Cardiac septum (tissue), 1 donor: ENCODE results near the gene AFDN. TPM values are rescaled to one million over a fixed set of nuclear protein-coding genes. Genes with fewer than 3 reads are reported as not detected.

Experiments used
- DNase-seq: peaks from one replicate; pipeline ENCODE4 v3.0.0-alpha.2; 2020; ENCODE audit warnings: low spot score
- intact Hi-C: fragments of 100-400 bp; cut with DNase I; formaldehyde crosslinking; loops from one replicate; pipeline ENCODE4 v1.14.0; 2022
- total RNA-seq: library from RNA; stranded (reverse); fragmentation: NEBNext Ultra II Directional; extraction: Animal tissue kit (Norgen Biotek cat#: 25700); gene quantifications from one replicate; pipeline ENCODE4 v1.2.1, GENCODE V29; 2021
- donor health status: DM: no; HTN: no; CAD: no.

Gene AFDN
- total RNA-seq, 1 donor from 2014 or later: 67.1 TPM

DNA sequence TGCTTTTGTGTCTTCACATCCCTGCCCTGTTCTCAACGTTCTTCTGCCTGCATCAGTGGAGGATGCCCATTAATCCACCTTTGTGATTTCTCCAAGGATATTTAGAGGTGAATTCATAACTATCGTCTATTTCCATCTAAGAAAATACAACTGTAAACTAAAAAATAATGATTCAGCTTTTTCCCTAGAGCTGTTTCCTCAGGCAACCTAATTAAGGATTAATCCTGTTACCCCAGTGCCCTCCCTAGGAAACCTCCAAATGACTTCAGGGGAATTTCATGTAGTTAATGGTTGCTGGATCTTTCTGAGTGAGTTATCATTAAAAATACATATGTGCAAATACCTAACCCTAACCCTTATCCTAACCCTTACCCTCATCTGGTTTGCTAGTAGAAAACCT lies 14.6 kb upstream of the AFDN start:
- no peak for DNase-seq
- intact Hi-C loops: no loop called here

DNA sequence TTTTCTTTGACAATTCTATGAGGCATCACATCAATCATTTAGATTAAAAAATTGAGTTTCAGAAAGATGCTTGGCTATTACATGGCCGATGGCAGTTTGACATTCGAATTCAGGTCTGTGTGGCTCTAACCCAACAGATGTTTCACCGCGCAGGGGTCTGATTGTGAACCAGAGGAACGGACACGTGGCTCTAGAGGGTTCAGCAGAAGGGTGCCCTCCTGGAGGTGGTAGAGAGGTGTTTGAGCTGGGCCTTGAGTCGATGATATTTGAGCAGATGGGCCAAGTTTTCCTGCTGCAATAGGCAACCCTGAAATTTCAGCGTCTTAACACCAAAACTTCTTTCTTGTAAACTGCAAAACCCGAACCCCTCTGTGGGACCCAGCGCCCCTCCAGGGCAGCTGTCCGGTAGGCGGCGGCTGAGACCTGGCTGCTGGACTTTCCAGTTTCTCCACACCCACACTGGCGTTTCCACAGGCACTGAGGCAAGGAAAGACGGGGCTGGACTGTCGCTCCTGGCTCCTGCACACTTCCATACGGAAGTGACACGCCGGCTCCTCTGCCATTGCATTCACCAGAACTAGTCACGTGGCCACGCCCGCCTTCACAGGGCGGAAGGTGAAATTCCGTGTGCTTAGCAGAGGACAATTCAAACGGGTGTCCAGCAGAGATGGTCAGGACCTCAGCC lies 11.3 kb upstream of the AFDN start:
- intact Hi-C loops: no loop called here
- no peak for DNase-seq

GRCh38 chr6:167817016-167817415 lies 9.7 kb upstream of the AFDN start:
- intact Hi-C loops: no loop called here
- no peak for DNase-seq

GRCh38 chr6:167817729-167818128 lies 9.0 kb upstream of the AFDN start:
- no peak for DNase-seq
- intact Hi-C loops: no loop called here

DNA sequence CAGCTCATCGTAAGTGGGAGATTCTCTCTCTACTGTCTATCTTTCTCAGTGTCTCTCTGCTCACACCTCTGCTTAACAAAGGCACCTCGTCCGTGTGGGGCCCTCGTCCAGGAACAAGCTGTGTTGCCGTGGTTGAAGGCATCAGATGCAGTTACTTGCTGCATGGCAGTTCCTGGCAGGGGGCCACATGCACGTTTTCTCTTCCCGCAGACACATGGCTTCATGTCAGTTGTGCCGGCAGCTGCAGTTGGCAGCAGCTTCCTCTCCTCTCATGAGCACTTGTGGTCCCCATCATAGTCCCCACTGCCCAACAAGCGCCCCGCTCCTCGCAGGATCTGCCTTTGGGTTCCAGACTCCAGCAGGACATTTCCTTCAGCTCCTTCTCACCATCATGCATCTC lies 7.1 kb upstream of the AFDN start:
- DNase-seq: no peak
- intact Hi-C loops: no loop called here

DNA sequence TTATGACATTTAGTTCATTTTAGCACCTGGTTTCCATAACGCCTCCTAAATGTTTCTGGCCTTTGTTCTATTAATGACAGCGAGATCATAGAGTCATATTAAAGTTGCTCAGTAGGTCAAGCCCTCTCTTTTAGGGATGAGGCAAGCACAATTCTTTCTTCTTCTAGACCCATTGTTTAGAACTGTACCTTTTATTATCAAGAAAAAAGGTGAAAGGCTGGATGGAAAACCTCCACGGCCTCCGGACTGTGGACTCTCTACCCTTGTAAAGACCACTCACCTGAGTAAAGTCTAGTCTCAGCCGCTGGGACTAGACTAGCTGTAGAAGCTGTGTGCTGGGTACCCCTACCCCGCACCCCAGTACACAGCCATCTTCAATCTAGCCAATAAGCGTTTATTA lies 6.0 kb upstream of the AFDN start:
- no peak for DNase-seq
- intact Hi-C loops: no loop called here

- no peak for DNase-seq
Observed at GRCh38 chr6:167824591-167825331, 1.9 kb upstream of the AFDN start.

DNA sequence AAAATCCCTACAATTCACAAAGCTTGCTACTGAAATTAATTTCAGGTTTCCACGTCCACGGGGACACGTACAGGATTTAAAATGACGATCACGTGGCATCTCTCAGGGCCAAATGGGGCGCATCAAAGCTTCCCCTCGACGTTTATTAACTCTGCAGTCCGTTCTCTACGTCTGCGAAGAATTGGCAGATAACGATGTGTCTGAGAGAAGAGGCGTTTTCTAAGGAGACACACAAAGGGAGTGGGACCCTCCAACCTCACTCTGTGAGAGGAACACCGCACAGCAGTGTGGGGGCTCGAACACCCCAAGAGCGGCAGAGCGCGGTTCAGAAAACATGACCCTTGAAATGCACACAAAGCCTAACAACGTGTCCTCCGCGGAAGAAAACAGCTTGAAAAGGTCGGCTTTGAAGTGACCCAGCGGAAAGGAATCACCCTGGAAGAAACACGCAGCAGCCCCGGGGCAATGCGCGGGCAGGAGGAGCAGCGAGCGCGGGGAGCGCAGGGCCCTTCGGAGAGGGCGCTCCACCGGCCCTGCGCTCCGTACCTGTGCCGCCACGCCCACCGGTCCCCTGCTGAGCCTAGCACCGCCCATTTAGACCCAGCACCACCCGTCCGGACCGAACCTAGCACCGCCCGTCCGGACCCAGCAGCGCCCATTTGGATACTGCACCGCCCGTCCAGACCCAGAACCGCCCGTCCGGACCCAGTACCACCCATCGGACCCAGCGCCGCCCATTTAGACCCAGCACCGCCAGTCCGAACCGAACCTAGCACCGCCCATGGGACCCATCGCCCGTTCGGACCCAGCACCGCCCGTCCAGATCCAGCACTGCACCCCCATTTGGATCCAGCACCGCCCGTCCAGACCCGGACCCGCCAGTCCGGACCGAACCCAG lies 1.1 kb upstream of the AFDN start:
- intact Hi-C loops: loop anchor here (5.0 kb wide), 1 partner anchor 143 kb away; no protein-coding TSS in a partner anchor
- no peak for DNase-seq

More at GRCh38 chr6:167824591-167825331, 1.9 kb upstream of the AFDN start:
- intact Hi-C loops: loop anchor here (5.0 kb wide), 1 partner anchor 142 kb away; no protein-coding TSS in a partner anchor

- intact Hi-C loops: loop anchor here (5.0 kb wide), 1 partner anchor 144 kb away; no protein-coding TSS in a partner anchor
Observed at GRCh38 chr6:167826230-167826895, 348 bp upstream of the AFDN start.

DNA sequence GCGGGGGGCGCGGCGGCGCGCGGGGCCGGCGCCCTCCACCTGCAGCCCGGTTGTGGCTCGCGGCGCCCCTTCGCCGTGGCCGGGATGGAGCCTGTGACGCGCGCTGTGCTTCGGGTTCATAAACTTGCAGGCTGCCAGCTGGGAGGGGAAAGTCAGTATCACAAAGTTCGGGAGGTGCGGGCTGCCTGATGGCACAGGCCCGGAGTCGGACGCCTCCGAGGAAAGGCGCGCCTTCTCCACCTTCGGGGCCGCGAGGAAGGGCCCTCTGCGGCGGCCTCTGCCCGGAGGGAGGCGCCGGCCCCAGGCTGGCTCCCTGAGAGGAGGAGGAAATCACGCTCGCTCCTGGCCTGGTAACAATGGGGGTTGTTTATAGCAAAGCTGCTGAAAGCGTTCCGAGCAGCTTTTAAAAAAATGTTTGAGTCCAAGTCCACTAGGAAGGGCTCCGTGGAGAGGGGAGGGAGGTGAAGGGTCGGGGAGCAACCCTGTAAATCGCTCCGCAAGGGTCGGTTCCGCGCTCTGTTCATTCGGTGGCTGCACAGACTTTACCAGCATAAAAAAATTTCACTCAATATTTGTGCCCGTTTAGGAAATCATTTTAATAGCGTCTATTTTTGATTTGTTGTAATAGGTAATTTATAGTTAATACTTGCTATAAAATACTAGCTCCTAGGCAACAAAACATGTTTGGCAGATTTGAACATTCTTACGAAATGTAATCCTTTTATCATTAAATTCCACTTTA lies 1.0 kb downstream of the AFDN start:
- intact Hi-C loops: loop anchor here (5.0 kb wide), 1 partner anchor 145 kb away; no protein-coding TSS in a partner anchor
- peak; percentile 76 for DNase-seq

More at GRCh38 chr6:167826230-167826895, 348 bp upstream of the AFDN start:
- peak; percentile 84 for DNase-seq

DNA sequence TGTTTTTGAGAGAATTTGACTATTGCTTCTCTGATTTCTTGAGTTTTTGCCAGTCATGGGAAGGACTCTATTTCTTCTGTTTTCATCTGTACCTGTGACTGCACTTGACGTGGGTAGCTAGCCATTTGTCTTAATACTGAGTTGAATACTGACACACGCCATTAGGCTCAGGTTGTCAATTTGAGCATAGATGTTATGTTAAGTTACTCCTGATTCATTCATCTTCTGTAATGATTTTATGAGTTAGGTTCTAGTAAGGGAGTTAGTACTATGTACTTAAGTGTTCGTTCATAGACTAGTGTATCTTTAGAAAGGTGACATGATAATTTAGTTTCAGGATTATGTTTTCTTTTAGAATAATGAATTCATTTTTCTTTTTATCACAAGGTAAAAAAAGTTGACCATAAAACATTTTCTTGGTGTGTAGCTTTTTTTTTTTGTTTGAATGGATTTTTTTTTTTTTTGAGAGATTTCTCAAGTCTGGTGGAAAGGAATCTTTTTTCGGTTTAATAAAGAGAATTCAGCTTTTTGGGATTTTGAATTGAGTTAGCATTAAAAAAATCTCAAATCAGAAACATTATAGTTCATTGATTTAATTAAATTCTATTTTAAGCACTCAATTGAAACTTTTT lies 1.7 kb downstream of the AFDN start:
- intact Hi-C loops: loop anchor here (5.0 kb wide), 1 partner anchor 146 kb away; no protein-coding TSS in a partner anchor
- no peak for DNase-seq

DNA sequence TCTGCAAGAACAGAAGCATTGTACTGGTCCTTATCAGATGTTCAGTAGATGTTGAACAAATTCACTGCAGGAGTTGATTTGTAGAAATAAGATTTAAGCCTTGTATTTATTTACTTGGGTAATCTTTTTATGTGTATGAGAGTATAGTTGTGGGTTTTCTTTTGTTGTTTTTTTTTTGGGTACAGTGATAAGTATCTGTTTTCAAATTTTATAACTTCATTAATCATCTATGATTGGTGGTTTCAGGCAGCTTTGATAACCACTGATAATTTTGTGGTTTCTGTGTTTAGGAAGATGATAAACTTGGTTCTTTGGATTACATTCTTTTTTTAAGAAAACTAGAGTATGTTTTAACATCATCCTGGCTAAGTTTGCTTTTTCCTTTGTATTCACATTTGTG lies 2.8 kb downstream of the AFDN start:
- no peak for DNase-seq
- intact Hi-C loops: loop anchor here (5.0 kb wide), 1 partner anchor 147 kb away; no protein-coding TSS in a partner anchor

DNA sequence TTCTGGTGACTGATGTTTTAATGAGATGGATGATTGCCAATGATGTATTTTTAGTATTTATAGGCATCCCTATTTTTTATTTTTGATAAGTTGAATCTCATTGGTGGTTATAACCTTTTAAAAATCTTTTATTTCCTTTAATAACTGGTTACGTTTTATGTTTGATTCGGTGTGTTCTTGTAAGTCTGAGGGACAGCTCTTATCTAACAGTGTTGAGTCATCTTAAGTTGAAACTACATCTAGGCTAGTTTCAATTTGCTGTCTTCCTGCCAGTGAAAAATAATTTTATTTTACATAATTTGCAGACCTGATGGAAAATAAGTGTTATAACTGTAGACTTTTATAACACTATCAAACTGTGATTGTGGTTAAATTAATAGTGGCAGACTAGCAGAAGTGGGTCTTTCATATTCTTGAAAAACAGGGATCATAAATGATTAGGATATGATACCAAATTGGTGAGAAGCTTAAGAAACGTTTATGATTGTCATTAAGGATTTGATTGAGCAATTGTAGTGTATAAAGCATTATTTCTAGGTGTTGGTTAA lies 4.6 kb downstream of the AFDN start:
- intact Hi-C loops: no loop called here
- no peak for DNase-seq

GRCh38 chr6:167832497-167833395 lies 6.0 kb downstream of the AFDN start:
- intact Hi-C loops: no loop called here
- no peak for DNase-seq

DNA sequence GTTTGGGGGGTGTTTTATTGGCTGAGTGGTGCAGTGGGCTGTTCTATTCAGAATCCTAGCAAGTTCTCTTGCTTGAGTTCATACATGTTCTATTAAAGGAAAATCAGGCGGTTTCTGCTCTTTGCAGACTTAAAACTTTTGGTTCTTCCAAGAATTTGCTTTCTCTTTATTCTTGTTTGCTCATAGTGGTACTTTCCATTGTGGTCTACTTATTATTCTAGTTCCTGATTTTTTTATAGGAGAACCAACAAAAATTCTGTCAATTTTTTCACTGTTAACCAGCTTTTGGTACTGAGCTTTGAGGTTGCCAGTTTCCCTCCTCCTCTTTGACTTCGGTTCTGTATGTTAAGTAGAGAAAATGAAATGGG lies 6.7 kb downstream of the AFDN start:
- no peak for DNase-seq
- intact Hi-C loops: no loop called here

DNA sequence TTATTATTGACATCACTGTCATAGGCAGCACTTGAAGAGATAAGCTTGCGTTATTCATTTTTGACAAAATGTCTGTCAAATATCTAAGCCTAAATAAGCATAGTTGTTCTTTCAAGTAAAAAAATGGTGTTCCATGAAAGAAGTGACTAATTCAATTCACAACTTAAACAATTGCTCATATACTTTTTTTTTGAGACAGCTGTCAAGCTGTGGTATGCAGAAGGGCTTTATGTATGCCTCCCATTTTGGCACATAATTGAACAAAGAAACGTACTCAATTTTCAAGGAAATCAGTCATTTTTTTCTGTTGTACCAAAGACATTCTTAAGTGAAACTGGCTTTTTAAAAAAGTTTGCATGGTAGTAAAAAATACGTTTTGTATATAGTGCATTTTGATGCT lies 8.5 kb downstream of the AFDN start:
- no peak for DNase-seq
- intact Hi-C loops: no loop called here

DNA sequence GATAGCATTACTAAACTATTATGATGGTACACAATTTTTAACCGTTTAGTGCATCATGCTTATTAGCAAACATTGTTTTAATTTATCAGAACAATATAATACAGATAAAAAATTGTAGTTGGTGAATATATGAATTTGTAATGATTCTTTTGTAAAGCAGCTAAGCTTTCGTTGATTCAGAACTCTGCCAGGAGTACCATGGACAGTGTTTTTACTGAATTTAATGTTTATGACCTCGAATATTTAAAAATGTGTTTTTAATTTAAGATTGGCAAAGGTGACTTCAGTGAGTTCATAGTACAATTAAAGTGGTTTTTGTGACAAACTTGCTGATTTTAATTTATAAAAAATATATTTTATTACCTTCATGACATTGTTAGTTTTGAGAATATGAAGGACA lies 10.0 kb downstream of the AFDN start:
- DNase-seq: no peak
- intact Hi-C loops: no loop called here
